ENCODE data around the gene COTL1. TPM values are rescaled to one million over a fixed set of nuclear protein-coding genes. Genes with fewer than 3 reads are reported as not detected.

COTL1 gene
- total RNA-seq, 1 experiment from 2014 or later, result 408 TPM

- Histone ChIP-seq H2AFZ (ENCODE audit: low read length) (no peak overlapping the region), H3K4me3 (ENCODE audit: low read length) (no peak overlapping the region), H3K36me3 (ENCODE audit: low read depth, low read length) (peaks cover 35% of the 10 kb centered on the region; the same call in 1 of the 2 replicates), H3K79me2 (ENCODE audit: low read length) (peaks cover 97% of the 10 kb centered on the region), H3K27ac (ENCODE audit: low read length) (no peak overlapping the region), H3K9me3 (ENCODE audit: low read length) (no peaks in the 10 kb centered on the region), H3K27me3 (ENCODE audit: low read length) (no peaks in the 10 kb centered on the region), H3K4me2 (ENCODE audit: low read length) (no peak overlapping the region), H3K9me2 (replicated peaks; ENCODE audit: low read length) (no peaks in the 10 kb centered on the region), H4K20me1 (ENCODE audit: low read length) (peaks cover 52% of the 10 kb centered on the region), H3K4me1 (ENCODE audit: insufficient read depth, low read length) (peaks cover 10% of the 10 kb centered on the region), H3F3A (ENCODE audit: low read length, unreplicated experiment) (no peaks in the 10 kb centered on the region), H3K9ac (ENCODE audit: low read length) (no peak overlapping the region)
- DNase-seq, result no peak
- no peak for ATAC-seq
- intact Hi-C loops (cut with micrococcal nuclease), result no loop called here
- TF ChIP-seq, protein P1, sequence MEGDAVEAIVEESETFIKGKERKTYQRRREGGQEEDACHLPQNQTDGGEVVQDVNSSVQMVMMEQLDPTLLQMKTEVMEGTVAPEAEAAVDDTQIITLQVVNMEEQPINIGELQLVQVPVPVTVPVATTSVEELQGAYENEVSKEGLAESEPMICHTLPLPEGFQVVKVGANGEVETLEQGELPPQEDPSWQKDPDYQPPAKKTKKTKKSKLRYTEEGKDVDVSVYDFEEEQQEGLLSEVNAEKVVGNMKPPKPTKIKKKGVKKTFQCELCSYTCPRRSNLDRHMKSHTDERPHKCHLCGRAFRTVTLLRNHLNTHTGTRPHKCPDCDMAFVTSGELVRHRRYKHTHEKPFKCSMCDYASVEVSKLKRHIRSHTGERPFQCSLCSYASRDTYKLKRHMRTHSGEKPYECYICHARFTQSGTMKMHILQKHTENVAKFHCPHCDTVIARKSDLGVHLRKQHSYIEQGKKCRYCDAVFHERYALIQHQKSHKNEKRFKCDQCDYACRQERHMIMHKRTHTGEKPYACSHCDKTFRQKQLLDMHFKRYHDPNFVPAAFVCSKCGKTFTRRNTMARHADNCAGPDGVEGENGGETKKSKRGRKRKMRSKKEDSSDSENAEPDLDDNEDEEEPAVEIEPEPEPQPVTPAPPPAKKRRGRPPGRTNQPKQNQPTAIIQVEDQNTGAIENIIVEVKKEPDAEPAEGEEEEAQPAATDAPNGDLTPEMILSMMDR (conservative IDR thresholded peaks at IDR 0.05; ENCODE audit: low read depth, low read length), result no peak
- TF ChIP-seq EZH2phosphoT487 (IDR thresholded peaks at IDR 0.05; ENCODE audit: borderline replicate concordance, low read length) (no peak), EZH2 (IDR thresholded peaks at IDR 0.05; ENCODE audit: low read length, unreplicated experiment) (no peak)
- ChIA-PET POLR2A (ENCODE audit: unreplicated experiment) (no interaction called here), CTCF (no interaction called here)
- BruUV-seq (replicated peaks), result no TSS peak
Measured at GRCh38 chr16:84607694-84608093, 10.2 kb downstream of the COTL1 start.

GRCh38 chr16:84607061-84607460 lies 10.8 kb downstream of the COTL1 start:
- no peaks in the 10 kb centered on the region for H3K9me3 ChIP-seq (ENCODE audit: low read length)
- H3K4me2 ChIP-seq (ENCODE audit: low read length), result no peak overlapping the region
- H3K9ac ChIP-seq (ENCODE audit: low read length), result no peak overlapping the region
- H3K4me1 ChIP-seq (ENCODE audit: insufficient read depth, low read length), result peaks cover 15% of the 10 kb centered on the region
- no peak for DNase-seq
- H3K79me2 ChIP-seq (ENCODE audit: low read length), result peaks cover 97% of the 10 kb centered on the region
- TF ChIP-seq EZH2phosphoT487 (IDR thresholded peaks at IDR 0.05; ENCODE audit: borderline replicate concordance, low read length) (no peak), EZH2 (IDR thresholded peaks at IDR 0.05; ENCODE audit: low read length, unreplicated experiment) (no peak)
- TF ChIP-seq, protein P1 (conservative IDR thresholded peaks at IDR 0.05; ENCODE audit: low read depth, low read length), result no peak
- ChIA-PET CTCF (no interaction called here), POLR2A (ENCODE audit: unreplicated experiment) (no interaction called here)
- intact Hi-C loops (cut with micrococcal nuclease), result no loop called here
- no peak overlapping the region for H3K27ac ChIP-seq (ENCODE audit: low read length)
- no TSS peak for BruUV-seq (replicated peaks)
- H3K4me3 ChIP-seq (ENCODE audit: low read length), result no peak overlapping the region
- peaks cover 53% of the 10 kb centered on the region for H4K20me1 ChIP-seq (ENCODE audit: low read length)
- no peak for ATAC-seq
- no peaks in the 10 kb centered on the region for H3K27me3 ChIP-seq (ENCODE audit: low read length)
- peaks cover 31% of the 10 kb centered on the region; the same call in 1 of the 2 replicates for H3K36me3 ChIP-seq (ENCODE audit: low read depth, low read length)
- no peaks in the 10 kb centered on the region for H3F3A ChIP-seq (ENCODE audit: low read length, unreplicated experiment)
- no peak overlapping the region for H2AFZ ChIP-seq (ENCODE audit: low read length)
- H3K9me2 ChIP-seq (replicated peaks; ENCODE audit: low read length), result no peaks in the 10 kb centered on the region

DNA sequence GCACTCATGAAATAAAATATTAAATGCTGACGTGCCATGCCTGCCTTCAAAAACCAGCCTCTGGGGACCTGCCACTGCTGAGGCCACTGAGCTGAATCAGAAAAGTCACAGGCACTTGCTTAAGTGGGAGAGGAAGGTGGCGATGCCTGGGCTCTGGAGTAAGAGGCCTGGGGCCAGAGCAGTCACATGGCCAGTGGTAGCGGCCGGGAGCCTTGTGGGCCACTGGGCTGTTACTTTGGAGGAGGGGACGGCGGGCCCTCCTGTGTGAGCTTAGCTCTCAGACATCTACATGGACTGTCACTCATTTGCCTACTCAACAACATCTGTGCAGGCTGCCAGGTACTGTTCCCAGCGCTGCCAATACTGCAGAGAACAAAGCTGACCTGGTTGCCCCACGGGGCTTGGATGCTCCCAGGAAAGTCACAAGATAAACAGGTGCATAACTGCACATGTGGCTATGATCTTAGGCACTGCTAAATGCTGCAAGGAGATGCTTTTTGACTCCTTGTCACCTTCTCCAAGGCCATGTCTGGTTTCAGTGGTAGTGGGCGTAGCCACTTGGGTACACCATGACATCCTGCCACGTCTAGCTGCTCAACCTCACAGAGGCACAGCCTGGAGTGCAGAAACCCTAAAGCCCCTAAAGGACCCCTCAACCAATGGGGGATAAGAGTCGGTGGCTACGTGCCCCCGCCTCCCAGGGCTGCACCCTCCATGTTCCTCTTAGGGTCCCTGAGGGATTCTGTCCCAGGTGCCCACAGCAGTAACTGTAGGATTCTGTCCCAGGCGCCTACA lies 11.6 kb downstream of the COTL1 start:
- Histone ChIP-seq H3K4me1 (ENCODE audit: insufficient read depth, low read length) (peaks cover 22% of the 10 kb centered on the region), H3K79me2 (ENCODE audit: low read length) (peaks cover 97% of the 10 kb centered on the region), H3K27me3 (ENCODE audit: low read length) (no peaks in the 10 kb centered on the region), H3K4me3 (ENCODE audit: low read length) (no peak overlapping the region), H4K20me1 (ENCODE audit: low read length) (peaks cover 51% of the 10 kb centered on the region), H2AFZ (ENCODE audit: low read length) (no peak overlapping the region), H3K9me3 (ENCODE audit: low read length) (no peaks in the 10 kb centered on the region), H3K9me2 (replicated peaks; ENCODE audit: low read length) (no peaks in the 10 kb centered on the region), H3K4me2 (ENCODE audit: low read length) (no peak overlapping the region), H3K36me3 (ENCODE audit: low read depth, low read length) (peaks cover 33% of the 10 kb centered on the region; the same call in 1 of the 2 replicates), H3K27ac (ENCODE audit: low read length) (no peak overlapping the region), H3K9ac (ENCODE audit: low read length) (no peak overlapping the region), H3F3A (ENCODE audit: low read length, unreplicated experiment) (no peaks in the 10 kb centered on the region)
- no TSS peak for BruUV-seq (replicated peaks)
- no peak for DNase-seq
- POLR2A ChIA-PET (ENCODE audit: unreplicated experiment), result no interaction called here
- no peak for ATAC-seq
- TF ChIP-seq EZH2phosphoT487 (IDR thresholded peaks at IDR 0.05; ENCODE audit: borderline replicate concordance, low read length) (no peak), EZH2 (IDR thresholded peaks at IDR 0.05; ENCODE audit: low read length, unreplicated experiment) (no peak)
- TF ChIP-seq, protein P1 (conservative IDR thresholded peaks at IDR 0.05; ENCODE audit: low read depth, low read length), result no peak
- CTCF ChIA-PET, result no interaction called here
- intact Hi-C loops (cut with micrococcal nuclease), result no loop called here
